Thoracic aorta (tissue), 2 donors: ENCODE results near the gene SLX9. TPM values are rescaled to one million over a fixed set of nuclear protein-coding genes. Genes with fewer than 3 reads are reported as not detected.

Source experiments
- ATAC-seq: fragments of 150-250 bp; one replicate; pipeline ENCODE4 v1.8.0; 2017; ENCODE audit warnings: low read depth; ENCODE audit not compliant: insufficient number of reproducible peaks, low FRiP score
- DNase-seq: peaks from one replicate; pipeline ENCODE4 v3.0.0-alpha.2; 2020; ENCODE audit warnings: low spot score
- H3K27ac ChIP-seq, 2 donors: fragments of 200-600 bp; sonication (generic); 1 replicate in 1 of 2; 2 replicates in 1 of 2; pipeline ENCODE4 v1.5.1; 2016; ENCODE audit warnings: mild to moderate bottlenecking in 2 of 2, moderate library complexity in 2 of 2
- H3K27me3 ChIP-seq: fragments of 200-600 bp; sonication (generic); replicated peaks from 2 replicates; pipeline ENCODE4 v1.6.0; 2016; ENCODE audit warnings: mild to moderate bottlenecking; ENCODE audit not compliant: insufficient read depth
- H3K36me3 ChIP-seq: fragments of 200-600 bp; sonication (generic); one replicate; pipeline ENCODE4 v1.5.1; 2016
- H3K4me1 ChIP-seq, 2 donors: fragments of 200-600 bp; sonication (generic); 1 replicate in 1 of 2; 2 replicates in 1 of 2; pipeline versions ENCODE4 v1.5.1 to v1.6.0; 2016; ENCODE audit warnings: low read depth in 2 of 2, mild to moderate bottlenecking in 1 of 2; ENCODE audit not compliant: control insufficient read depth in 1 of 2
- H3K4me3 ChIP-seq: fragments of 200-600 bp; sonication (generic); 2 replicates; pipeline ENCODE4 v1.5.1; 2016; ENCODE audit warnings: mild to moderate bottlenecking
- H3K9me3 ChIP-seq: fragments of 200-600 bp; sonication (generic); 2 replicates; pipeline ENCODE4 v1.5.1; 2016
- total RNA-seq, 2 donors: library from RNA; depleted of rRNA; stranded (reverse); fragments of >200 nt; gene quantifications; one replicate each; pipeline versions ENCODE4 v1.1.0 to v1.2.3, GENCODE V29; 2016
- TF ChIP-seq, protein P1 (sequence below): fragments of 200-600 bp; sonication (generic); IDR thresholded peaks from one replicate; pipeline ENCODE4 v1.5.1; 2019; ENCODE audit warnings: antibody characterized with exemption

SLX9 gene
- total RNA-seq, 2 donors from 2014 or later: 5.9 to 10.6 TPM

DNA sequence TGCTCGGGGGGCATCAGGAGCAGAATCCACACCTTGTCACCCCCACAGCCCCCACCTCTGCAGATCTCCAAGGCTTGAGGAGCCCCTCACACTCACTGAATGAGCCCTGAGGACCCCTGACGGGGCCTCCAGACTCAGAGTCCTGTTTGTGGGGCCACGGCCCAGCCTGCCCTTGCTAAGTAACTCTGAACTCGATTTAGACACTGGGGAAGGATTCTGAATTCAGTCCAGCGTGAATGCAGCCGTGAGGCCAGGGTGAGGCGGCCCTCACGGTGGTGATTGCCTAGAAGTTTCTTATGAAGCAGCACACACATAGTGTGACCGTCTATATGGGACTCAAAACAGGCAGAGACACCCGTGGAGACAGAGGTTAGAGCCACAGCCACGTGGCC lies 75.6 kb downstream of the SLX9 start:
- no peaks in the 10 kb centered on the region for H3K9me3 ChIP-seq
- ATAC-seq (no peak), DNase-seq (no peak)
- no peaks in the 10 kb centered on the region for H3K27me3 ChIP-seq
- TF ChIP-seq, protein P1, sequence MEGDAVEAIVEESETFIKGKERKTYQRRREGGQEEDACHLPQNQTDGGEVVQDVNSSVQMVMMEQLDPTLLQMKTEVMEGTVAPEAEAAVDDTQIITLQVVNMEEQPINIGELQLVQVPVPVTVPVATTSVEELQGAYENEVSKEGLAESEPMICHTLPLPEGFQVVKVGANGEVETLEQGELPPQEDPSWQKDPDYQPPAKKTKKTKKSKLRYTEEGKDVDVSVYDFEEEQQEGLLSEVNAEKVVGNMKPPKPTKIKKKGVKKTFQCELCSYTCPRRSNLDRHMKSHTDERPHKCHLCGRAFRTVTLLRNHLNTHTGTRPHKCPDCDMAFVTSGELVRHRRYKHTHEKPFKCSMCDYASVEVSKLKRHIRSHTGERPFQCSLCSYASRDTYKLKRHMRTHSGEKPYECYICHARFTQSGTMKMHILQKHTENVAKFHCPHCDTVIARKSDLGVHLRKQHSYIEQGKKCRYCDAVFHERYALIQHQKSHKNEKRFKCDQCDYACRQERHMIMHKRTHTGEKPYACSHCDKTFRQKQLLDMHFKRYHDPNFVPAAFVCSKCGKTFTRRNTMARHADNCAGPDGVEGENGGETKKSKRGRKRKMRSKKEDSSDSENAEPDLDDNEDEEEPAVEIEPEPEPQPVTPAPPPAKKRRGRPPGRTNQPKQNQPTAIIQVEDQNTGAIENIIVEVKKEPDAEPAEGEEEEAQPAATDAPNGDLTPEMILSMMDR: no peak
- no peak overlapping the region for H3K27ac ChIP-seq
- H3K4me1 ChIP-seq: peaks cover 27 to 61% of the 10 kb centered on the region in 2 donors
- no peaks in the 10 kb centered on the region for H3K36me3 ChIP-seq
- H3K4me3 ChIP-seq: no peak overlapping the region

DNA sequence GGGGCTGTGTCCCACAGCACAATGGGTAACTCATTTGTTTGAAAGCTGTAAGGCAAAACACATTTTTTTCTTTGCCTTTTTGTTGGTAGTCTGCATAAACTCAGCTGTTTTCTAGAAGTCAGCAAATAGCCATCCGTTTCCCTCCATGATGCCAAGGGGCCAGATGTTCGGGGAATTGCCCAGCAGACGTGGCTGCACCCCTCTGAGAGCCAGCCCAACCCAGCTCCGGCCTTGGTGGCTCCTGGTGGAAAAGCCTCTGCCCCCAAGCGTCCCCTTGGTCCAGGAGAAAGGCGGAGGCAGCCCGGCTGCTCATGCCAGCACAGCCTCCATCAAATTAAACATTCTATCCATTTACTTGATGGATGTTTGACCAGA lies 76.2 kb downstream of the SLX9 start:
- Histone ChIP-seq H3K27ac (peak overlapping the region in 1 of 2 donors; percentile 6), H3K4me1 (peaks cover 27 to 67% of the 10 kb centered on the region in 2 donors), H3K9me3 (no peaks in the 10 kb centered on the region), H3K27me3 (no peaks in the 10 kb centered on the region), H3K4me3 (no peak overlapping the region), H3K36me3 (no peaks in the 10 kb centered on the region)
- ATAC-seq: no peak
- TF ChIP-seq, protein P1: no peak
- DNase-seq: no peak

DNA sequence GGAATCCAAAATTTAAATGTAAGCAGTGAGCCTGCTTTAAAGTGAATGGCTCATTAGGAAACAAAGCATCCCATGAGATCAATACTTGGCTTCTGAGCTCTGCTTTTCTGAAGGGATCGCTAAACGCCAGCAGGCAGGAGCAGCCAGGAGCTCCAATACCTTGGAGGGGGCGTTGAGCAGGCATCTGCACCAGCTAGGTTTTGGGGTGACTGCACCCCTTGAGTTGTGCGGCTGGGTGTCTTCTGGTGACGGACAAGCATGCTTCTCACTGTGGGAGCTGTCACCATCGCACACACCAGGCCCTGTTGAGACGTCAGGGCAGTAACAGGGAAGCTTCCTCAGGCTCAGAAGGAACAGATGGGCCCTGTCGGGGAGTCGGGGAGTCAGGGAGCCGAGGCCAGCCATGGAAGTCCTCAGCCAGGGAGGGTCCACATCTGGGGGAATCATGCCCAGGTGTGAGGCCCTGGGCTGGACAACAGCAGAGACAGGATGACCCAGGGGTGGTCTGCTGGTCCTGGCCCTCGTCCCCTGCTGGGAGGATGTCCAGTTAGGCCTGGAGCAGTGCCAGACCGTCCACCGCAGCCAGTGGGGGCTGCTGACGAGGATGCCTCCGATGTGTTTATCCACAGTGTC lies 76.7 kb downstream of the SLX9 start:
- no peak for ATAC-seq
- Histone ChIP-seq H3K27me3 (no peaks in the 10 kb centered on the region), H3K9me3 (no peaks in the 10 kb centered on the region), H3K36me3 (no peaks in the 10 kb centered on the region), H3K4me1 (peaks cover 27 to 69% of the 10 kb centered on the region in 2 donors), H3K27ac (peak overlapping the region in 1 of 2 donors; percentile 6), H3K4me3 (no peak overlapping the region)
- DNase-seq: no peak
- TF ChIP-seq, protein P1: no peak

DNA sequence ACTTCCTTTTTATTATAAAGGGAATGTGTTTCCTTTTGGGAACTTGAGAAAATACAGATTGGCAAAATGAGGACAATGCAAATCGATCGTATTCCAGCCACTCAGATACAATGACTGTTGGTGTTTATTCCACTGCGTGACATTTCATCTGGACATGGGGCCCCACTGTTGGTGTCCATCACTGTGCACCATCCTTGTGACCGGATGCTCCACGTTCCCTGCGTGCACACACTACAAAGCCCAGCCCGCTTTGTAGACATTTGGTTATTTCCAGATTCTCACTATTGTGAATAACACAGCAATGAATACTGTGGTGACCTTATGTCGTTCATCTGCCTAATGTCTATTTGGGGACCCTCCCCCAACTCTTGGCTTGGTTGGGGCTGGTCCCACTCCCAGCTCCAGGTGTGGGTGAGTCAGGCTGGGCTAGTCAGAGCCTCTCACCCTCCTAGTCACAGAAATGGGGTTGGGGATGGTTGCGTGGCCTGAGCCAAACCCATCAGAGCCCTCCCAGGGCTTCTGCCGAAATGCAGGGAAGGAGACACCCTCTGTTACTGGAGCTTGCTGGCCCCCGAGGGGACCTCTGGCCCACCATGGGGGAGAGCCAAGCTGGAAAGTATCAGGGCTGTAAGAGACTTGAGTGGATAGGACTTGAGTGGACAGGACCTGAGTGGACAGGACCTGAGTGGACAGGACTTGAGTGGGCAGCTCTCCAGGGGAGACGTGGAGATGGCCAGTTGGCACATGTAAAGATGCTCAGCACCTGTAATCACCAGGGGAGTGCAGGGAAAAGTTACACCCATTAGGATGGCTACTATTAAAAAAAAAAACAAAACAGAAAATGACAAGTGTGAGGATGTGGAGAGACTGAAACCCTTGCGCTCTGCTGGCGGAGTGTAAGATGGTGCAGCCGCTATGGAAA lies 77.5 kb downstream of the SLX9 start:
- ATAC-seq (no peak), DNase-seq (no peak)
- H3K36me3 ChIP-seq: no peaks in the 10 kb centered on the region
- H3K4me1 ChIP-seq: peaks cover 25 to 64% of the 10 kb centered on the region in 2 donors
- peak overlapping the region; percentile 72 for H3K4me3 ChIP-seq
- TF ChIP-seq, protein P1: no peak
- no peaks in the 10 kb centered on the region for H3K27me3 ChIP-seq
- peak overlapping the region; percentile 89 to 95 for H3K27ac ChIP-seq
- H3K9me3 ChIP-seq: no peaks in the 10 kb centered on the region
